ENCODE results near the gene SPATA9. TPM values are rescaled to one million over a fixed set of nuclear protein-coding genes. Genes with fewer than 3 reads are reported as not detected.

The SPATA9 gene
- total and polyA plus RNA-seq, 2 of the 13 experiments (the other 11 are each of a cell fraction or from before 2014, with no cell fraction given) = not detected

- TF ChIP-seq ZHX2 (IDR thresholded peaks at IDR 0.05; ENCODE audit: low read depth) (no peak), ZHX2 (CRISPR knock-in tag; IDR thresholded peaks at IDR 0.05; ENCODE audit: borderline replicate concordance) (no peak), EHMT2 (IDR thresholded peaks at IDR 0.05; ENCODE audit: borderline replicate concordance, low read depth, low read length) (no peak), PHF20 (CRISPR knock-in tag; IDR thresholded peaks at IDR 0.05) (no peak), ZNF382 (CRISPR knock-in tag; IDR thresholded peaks at IDR 0.05; ENCODE audit: borderline replicate concordance) (no peak), ZSCAN20 (CRISPR knock-in tag; IDR thresholded peaks at IDR 0.05; ENCODE audit: borderline replicate concordance) (no peak), PHF21A (CRISPR knock-in tag; IDR thresholded peaks at IDR 0.05) (no peak), NFKB2 (CRISPR knock-in tag; IDR thresholded peaks at IDR 0.05; ENCODE audit: borderline replicate concordance) (no peak), ARNTL (CRISPR knock-in tag; IDR thresholded peaks at IDR 0.05) (no peak)
These were observed 51.4 kb downstream of the SPATA9 start (continued) for GRCh38 chr5:95631255-95631958.
